Vagina (tissue), 2 donors: ENCODE data around the gene LSM12. TPM values are rescaled to one million over a fixed set of nuclear protein-coding genes. Genes with fewer than 3 reads are reported as not detected.

Experiments
- DNase-seq, 2 donors: peaks; one replicate each; pipeline ENCODE4 v3.0.0-alpha.2; 2017; ENCODE audit errors: extremely low spot score in 2 of 2
- H3K27ac ChIP-seq: fragments of 200-600 bp; sonication (generic); one replicate; pipeline ENCODE4 v1.5.1; 2019
- H3K27me3 ChIP-seq: fragments of 200-600 bp; sonication (generic); one replicate; pipeline ENCODE4 v1.5.1; 2019
- H3K36me3 ChIP-seq, 2 donors: fragments of 200-600 bp; sonication (generic); one replicate each; pipeline ENCODE4 v1.5.1; 2017 to 2019
- H3K4me1 ChIP-seq: fragments of 200-600 bp; sonication (generic); one replicate; pipeline ENCODE4 v1.5.1; 2019
- H3K4me3 ChIP-seq, 2 donors: fragments of 200-600 bp; sonication (generic); 1 replicate in 1 of 2; 2 replicates in 1 of 2; pipeline ENCODE4 v1.5.1; 2016 to 2019
- H3K9me3 ChIP-seq: fragments of 200-600 bp; sonication (generic); one replicate; pipeline ENCODE4 v1.5.1; 2019
- CTCF ChIP-seq, 3 experiments: fragments of 450-650 bp in 2 of 3; fragments of 200-600 bp in 1 of 3; sonication (generic) in 1 of 3; IDR thresholded peaks; one replicate each; pipeline ENCODE4 v1.5.1; 2017 to 2019; ENCODE audit warnings: antibody characterized with exemption in 3 of 3, mild to moderate bottlenecking in 2 of 3, moderate library complexity in 2 of 3
- POLR2A ChIP-seq, 2 donors: fragments of 450-650 bp; IDR thresholded peaks; one replicate each; pipeline ENCODE4 v1.6.1; 2017; ENCODE audit warnings: antibody characterized with exemption in 2 of 2, mild to moderate bottlenecking in 2 of 2, moderate library complexity in 2 of 2
- POLR2AphosphoS5 ChIP-seq, 2 donors: sonication (generic); formaldehyde crosslinking; IDR thresholded peaks; one replicate each; pipeline ENCODE4 v1.9.0; 2017; ENCODE audit warnings: antibody characterized with exemption in 2 of 2, mild to moderate bottlenecking in 2 of 2, low read depth in 1 of 2; ENCODE audit not compliant: insufficient read depth in 1 of 2
- intact Hi-C: fragments of 100-400 bp; cut with DNase I; formaldehyde crosslinking; loops from one replicate; pipeline ENCODE4 v1.15.1; 2023
- total RNA-seq: library from RNA; depleted of rRNA; stranded (reverse); fragments of >200 nt; gene quantifications from one replicate; pipeline ENCODE4 v1.2.3, GENCODE V29; 2016

Gene LSM12
- total RNA-seq, 1 donor from 2014 or later = 27.3 TPM

- no peaks in the 10 kb centered on the region for H3K27me3 ChIP-seq
- peak overlapping the region; percentile 96 for H3K27ac ChIP-seq
- peak overlapping the region in 1 of 2 donors; percentile 42 for H3K4me3 ChIP-seq
- TF ChIP-seq CTCF (IDR thresholded peaks at IDR 0.05) = no peak
- TF ChIP-seq POLR2A (IDR thresholded peaks at IDR 0.05) = no peak
- no peak for TF ChIP-seq POLR2AphosphoS5 (IDR thresholded peaks at IDR 0.05; ENCODE audit: insufficient read depth in 1 of 2, low read depth in 1 of 2)
- no peaks in the 10 kb centered on the region for H3K9me3 ChIP-seq
- intact Hi-C loops = no loop called here
- no peak for DNase-seq
- H3K36me3 ChIP-seq = peaks cover 0 to 6% of the 10 kb centered on the region in 2 donors
- peaks cover 87% of the 10 kb centered on the region for H3K4me1 ChIP-seq
These were observed 42.8 kb upstream of the LSM12 start for GRCh38 chr17:44109312-44109630.

- no peaks in the 10 kb centered on the region for H3K9me3 ChIP-seq
- intact Hi-C loops = no loop called here
- peak overlapping the region in 1 of 2 donors; percentile 42 for H3K4me3 ChIP-seq
These were observed 42.2 kb upstream of the LSM12 start for GRCh38 chr17:44108440-44109311.

GRCh38 chr17:44106801-44107200 lies 40.3 kb upstream of the LSM12 start:
- DNase-seq = no peak
- peaks cover 62% of the 10 kb centered on the region for H3K4me1 ChIP-seq
- H3K36me3 ChIP-seq = no peaks in the 10 kb centered on the region
- H3K27ac ChIP-seq = peak overlapping the region; percentile 13
- TF ChIP-seq CTCF (IDR thresholded peaks at IDR 0.05) (no peak), POLR2AphosphoS5 (IDR thresholded peaks at IDR 0.05; ENCODE audit: insufficient read depth in 1 of 2, low read depth in 1 of 2) (no peak), POLR2A (IDR thresholded peaks at IDR 0.05) (no peak)
- intact Hi-C loops = no loop called here
- H3K27me3 ChIP-seq = no peaks in the 10 kb centered on the region
- H3K9me3 ChIP-seq = no peaks in the 10 kb centered on the region
- no peak overlapping the region for H3K4me3 ChIP-seq

More at GRCh38 chr17:44108440-44109311, 42.2 kb upstream of the LSM12 start:
- Histone ChIP-seq H3K27me3 (no peaks in the 10 kb centered on the region), H3K27ac (peak overlapping the region; percentile 96), H3K4me1 (peaks cover 81% of the 10 kb centered on the region), H3K36me3 (peaks cover 0 to under 1% of the 10 kb centered on the region in 2 donors)
- TF ChIP-seq POLR2AphosphoS5 (IDR thresholded peaks at IDR 0.05; ENCODE audit: insufficient read depth in 1 of 2, low read depth in 1 of 2) = peak; percentile 80
- no peak for TF ChIP-seq POLR2A (IDR thresholded peaks at IDR 0.05)
- no peak for TF ChIP-seq CTCF (IDR thresholded peaks at IDR 0.05)
- DNase-seq = no peak

GRCh38 chr17:44105941-44106340 lies 39.5 kb upstream of the LSM12 start:
- Histone ChIP-seq H3K27ac (peak overlapping the region; percentile 27), H3K4me1 (peaks cover 54% of the 10 kb centered on the region), H3K4me3 (no peak overlapping the region), H3K27me3 (no peaks in the 10 kb centered on the region), H3K9me3 (no peaks in the 10 kb centered on the region), H3K36me3 (no peaks in the 10 kb centered on the region)
- no peak for DNase-seq
- intact Hi-C loops = no loop called here
- TF ChIP-seq CTCF (IDR thresholded peaks at IDR 0.05) = no peak
- TF ChIP-seq POLR2A (IDR thresholded peaks at IDR 0.05) = no peak
- no peak for TF ChIP-seq POLR2AphosphoS5 (IDR thresholded peaks at IDR 0.05; ENCODE audit: insufficient read depth in 1 of 2, low read depth in 1 of 2)

- H3K4me3 ChIP-seq = no peak overlapping the region
- peak overlapping the region; percentile 27 for H3K27ac ChIP-seq
- no peaks in the 10 kb centered on the region for H3K9me3 ChIP-seq
- peaks cover 49% of the 10 kb centered on the region for H3K4me1 ChIP-seq
- no peaks in the 10 kb centered on the region for H3K27me3 ChIP-seq
- no peak for DNase-seq
- intact Hi-C loops = no loop called here
- no peaks in the 10 kb centered on the region for H3K36me3 ChIP-seq
- TF ChIP-seq POLR2AphosphoS5 (IDR thresholded peaks at IDR 0.05; ENCODE audit: insufficient read depth in 1 of 2, low read depth in 1 of 2) (no peak), POLR2A (IDR thresholded peaks at IDR 0.05) (no peak), CTCF (IDR thresholded peaks at IDR 0.05) (no peak)
These were observed 39.0 kb upstream of the LSM12 start for GRCh38 chr17:44105483-44105882.
